ENCODE data around the gene ZNF488. TPM values are rescaled to one million over a fixed set of nuclear protein-coding genes. Genes with fewer than 3 reads are reported as not detected.

ZNF488 gene
- total RNA-seq, 4 donors from 2014 or later: 1.0 to 3.9 (median 2.3) TPM

- H3K27ac ChIP-seq: no peak overlapping the region
- no peaks in the 10 kb centered on the region for H3K36me3 ChIP-seq
- H3K9me3 ChIP-seq: no peaks in the 10 kb centered on the region
- TF ChIP-seq POLR2A (IDR thresholded peaks at IDR 0.05) (no peak), EP300 (IDR thresholded peaks at IDR 0.05) (no peak), CTCF (IDR thresholded peaks at IDR 0.05) (no peak), POLR2AphosphoS5 (IDR thresholded peaks at IDR 0.05) (no peak)
- peaks cover 7% of the 10 kb centered on the region for H3K4me1 ChIP-seq
- DNase-seq (ENCODE audit: low spot score in 2 of 2): peak in 1 of 2 donors; percentile 56
- peaks cover 10% of the 10 kb centered on the region for H3K27me3 ChIP-seq
- WGBS: 85% methylated on average over 2 of the region's 8 CpGs
- H3K4me3 ChIP-seq: no peak overlapping the region
These were observed 62.4 kb downstream of the ZNF488 start for GRCh38 chr10:47321521-47322195.

- H3K27ac ChIP-seq: no peak overlapping the region
- no peak overlapping the region for H3K4me3 ChIP-seq
- 80% methylated on average over 6 of the region's 6 CpGs for WGBS
- peaks cover 10% of the 10 kb centered on the region for H3K27me3 ChIP-seq
- H3K4me1 ChIP-seq: peaks cover 2% of the 10 kb centered on the region
- TF ChIP-seq EP300 (IDR thresholded peaks at IDR 0.05) (no peak), POLR2A (IDR thresholded peaks at IDR 0.05) (no peak), POLR2AphosphoS5 (IDR thresholded peaks at IDR 0.05) (no peak), CTCF (IDR thresholded peaks at IDR 0.05) (no peak)
- peak in 1 of 2 donors; percentile 43 for DNase-seq (ENCODE audit: low spot score in 2 of 2)
- no peaks in the 10 kb centered on the region for H3K9me3 ChIP-seq
- H3K36me3 ChIP-seq: no peaks in the 10 kb centered on the region
These were observed 63.3 kb downstream of the ZNF488 start for GRCh38 chr10:47320812-47321211.

DNA sequence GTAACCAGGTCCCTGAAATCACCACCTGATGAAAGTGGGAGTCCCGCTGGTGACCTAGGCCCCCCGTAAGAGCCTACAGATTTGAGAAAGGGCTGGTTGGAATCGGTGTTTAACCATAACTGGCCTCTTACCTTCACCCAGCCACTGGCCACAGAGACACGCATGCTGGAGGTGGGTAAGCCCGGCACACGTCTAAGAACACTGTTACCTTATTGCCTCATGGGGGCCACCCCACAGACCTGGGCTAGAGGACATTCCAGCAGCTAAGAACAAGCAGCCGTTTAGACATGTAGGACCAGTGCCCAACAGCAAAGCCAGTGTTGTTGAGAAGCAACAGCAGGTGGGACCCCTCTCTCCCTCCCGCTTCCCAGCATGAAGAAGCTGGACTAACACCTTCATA, 64.3 kb downstream of the ZNF488 start:
- no peak for TF ChIP-seq CTCF (IDR thresholded peaks at IDR 0.05)
- TF ChIP-seq EP300 (IDR thresholded peaks at IDR 0.05): no peak
- 86% methylated on average over 7 of the region's 8 CpGs for WGBS
- Histone ChIP-seq H3K4me3 (no peak overlapping the region), H3K36me3 (no peaks in the 10 kb centered on the region), H3K4me1 (no peaks in the 10 kb centered on the region), H3K27me3 (peaks cover 10% of the 10 kb centered on the region), H3K27ac (no peak overlapping the region), H3K9me3 (no peaks in the 10 kb centered on the region)
- DNase-seq (ENCODE audit: low spot score in 2 of 2): peak in 1 of 2 donors; percentile 26

DNA sequence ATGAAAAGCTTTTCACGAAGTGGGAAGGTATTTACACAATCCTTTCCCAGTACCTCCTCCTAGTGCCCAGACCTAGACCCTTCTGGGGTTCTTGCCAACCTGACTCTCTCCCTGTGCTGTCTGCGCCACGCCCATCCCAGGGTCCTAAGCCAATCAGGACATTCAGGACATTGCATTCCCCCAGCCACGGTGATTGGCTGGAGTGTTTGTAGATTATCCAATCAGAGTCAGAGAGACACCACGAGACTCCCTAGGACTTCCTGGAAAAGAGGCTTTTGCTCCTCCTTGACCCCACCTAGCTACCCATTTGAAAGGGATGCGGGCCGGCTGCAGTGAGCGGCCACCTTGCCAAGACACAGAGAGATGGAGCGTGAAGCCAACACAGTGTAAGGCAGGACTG, 65.4 kb downstream of the ZNF488 start:
- no peak overlapping the region for H3K4me3 ChIP-seq
- peak; percentile 30 to 37 for DNase-seq (ENCODE audit: low spot score in 2 of 2)
- TF ChIP-seq POLR2AphosphoS5 (IDR thresholded peaks at IDR 0.05) (no peak), EP300 (IDR thresholded peaks at IDR 0.05) (no peak), POLR2A (IDR thresholded peaks at IDR 0.05) (no peak), CTCF (IDR thresholded peaks at IDR 0.05) (no peak)
- 87% methylated on average over 9 of the region's 9 CpGs for WGBS
- H3K27ac ChIP-seq: no peak overlapping the region
- no peaks in the 10 kb centered on the region for H3K9me3 ChIP-seq
- peaks cover 10% of the 10 kb centered on the region for H3K27me3 ChIP-seq
- no peaks in the 10 kb centered on the region for H3K36me3 ChIP-seq
- no peaks in the 10 kb centered on the region for H3K4me1 ChIP-seq

DNA sequence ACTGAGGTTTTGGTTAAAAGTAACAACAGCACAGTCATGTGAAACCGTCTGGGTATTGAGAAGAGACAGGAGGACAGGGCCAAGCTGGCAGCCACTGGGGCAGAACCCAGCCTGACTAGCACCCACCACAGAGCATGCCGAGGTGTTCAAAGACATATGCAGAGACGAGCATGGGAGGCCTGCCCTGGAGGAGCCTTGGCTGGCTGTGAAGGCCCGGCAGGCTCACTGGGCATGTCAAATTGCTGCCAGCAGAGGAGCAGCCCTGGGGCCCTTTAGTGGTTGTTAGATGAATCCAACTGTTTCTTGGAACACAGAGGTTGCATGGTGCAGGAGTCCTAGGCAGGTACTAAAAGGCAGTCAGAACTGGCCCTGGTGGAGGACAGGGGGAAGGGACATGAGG, 66.8 kb downstream of the ZNF488 start:
- Histone ChIP-seq H3K4me1 (peaks cover 2% of the 10 kb centered on the region), H3K9me3 (no peaks in the 10 kb centered on the region), H3K36me3 (no peaks in the 10 kb centered on the region), H3K27me3 (peaks cover 3% of the 10 kb centered on the region), H3K27ac (no peak overlapping the region), H3K4me3 (no peak overlapping the region)
- 66% methylated on average over 4 of the region's 4 CpGs for WGBS
- no peak for TF ChIP-seq POLR2AphosphoS5 (IDR thresholded peaks at IDR 0.05)
- no peak for TF ChIP-seq EP300 (IDR thresholded peaks at IDR 0.05)
- no peak for TF ChIP-seq CTCF (IDR thresholded peaks at IDR 0.05)
- TF ChIP-seq POLR2A (IDR thresholded peaks at IDR 0.05): no peak
- DNase-seq (ENCODE audit: low spot score in 2 of 2): peak; percentile 34 to 47

All from suprapubic skin (tissue), 4 donors.